Sigmoid colon (tissue), 3 donors: ENCODE measurements around the gene ACTR3C.
"Not testable (repeated sequence)": the region's sequence is repeated elsewhere in the genome, so short reads cannot be mapped to it uniquely, and the experiment has no call there.

Experiments
- CTCF ChIP-seq, 4 experiments: fragments of 450-650 bp in 3 of 4; fragments of 200-600 bp in 1 of 4; IDR thresholded peaks; one replicate each; pipeline ENCODE4 v1.5.1; 2016 to 2019; ENCODE audit warnings: antibody characterized with exemption in 4 of 4, mild to moderate bottlenecking in 3 of 4, moderate library complexity in 2 of 4
- POLR2A ChIP-seq, 2 donors: fragments of 450-650 bp; IDR thresholded peaks; one replicate each; pipeline ENCODE4 v1.6.1; 2016; ENCODE audit warnings: antibody characterized with exemption in 2 of 2, mild to moderate bottlenecking in 2 of 2, moderate library complexity in 2 of 2

GRCh38 chr7:150268798-150269197, 54.5 kb downstream of the ACTR3C start:
- TF ChIP-seq CTCF, POLR2A (IDR thresholded peaks at IDR 0.05): not testable (repeated sequence)
